Right lobe of liver (tissue), 6 donors: ENCODE results near the gene BCL6. TPM values are rescaled to one million over a fixed set of nuclear protein-coding genes. Genes with fewer than 3 reads are reported as not detected.

Experiments
- ATAC-seq, 4 donors: fragments of 200-7000 bp; cut with Tn5 transposase; one replicate each; pipeline ENCODE4 v1.9.1; 2020; ENCODE audit warnings: mild to moderate bottlenecking in 4 of 4, moderate library complexity in 4 of 4
- DNase-seq, 3 donors: peaks; one replicate each; pipeline ENCODE4 v3.0.0-alpha.2; 2020
- H3K27ac ChIP-seq, 3 donors: fragments of 200-600 bp; one replicate each; pipeline ENCODE4 v1.8.0; 2022
- H3K27me3 ChIP-seq, 2 donors: fragments of 200-600 bp; one replicate each; pipeline ENCODE4 v1.8.0; 2022
- H3K36me3 ChIP-seq, 4 donors: fragments of 200-600 bp; sonication (generic) in 1 of 4; one replicate each; pipeline versions ENCODE4 v1.5.1 to v1.8.0; 2017 to 2022; ENCODE audit warnings: control low read depth in 1 of 4
- H3K4me1 ChIP-seq, 4 donors: fragments of 200-600 bp; sonication (generic) in 1 of 4; one replicate each; pipeline versions ENCODE4 v1.5.1 to v1.8.0; 2017 to 2022; ENCODE audit warnings: control low read depth in 1 of 4
- H3K4me3 ChIP-seq, 3 donors: fragments of 200-600 bp; one replicate each; pipeline ENCODE4 v1.8.0; 2022
- H3K9me3 ChIP-seq, 4 donors: fragments of 200-600 bp; sonication (generic) in 1 of 4; one replicate each; pipeline versions ENCODE4 v1.5.1 to v1.8.0; 2017 to 2022; ENCODE audit warnings: control low read depth in 1 of 4
- CTCF ChIP-seq, 4 donors: fragments of 200-600 bp in 3 of 4; fragments of 450-650 bp in 1 of 4; IDR thresholded peaks; one replicate each; pipeline versions ENCODE4 v1.5.1 to v1.8.0; 2016 to 2022; ENCODE audit warnings: antibody characterized with exemption in 4 of 4, mild to moderate bottlenecking in 2 of 4
- POLR2A ChIP-seq: fragments of 450-650 bp; IDR thresholded peaks from one replicate; pipeline ENCODE4 v1.6.1; 2017; ENCODE audit warnings: antibody characterized with exemption, mild to moderate bottlenecking
- WGBS: methylation state at CpG from one replicate; pipeline ENCODE4 v1.1.6; 2018; ENCODE audit warnings: low coverage, low lambda C conversion rate; ENCODE audit not compliant: insufficient coverage; ENCODE audit errors: missing lambda C conversion rate; 5-methylcytosine and 5-hydroxymethylcytosine counted together
- intact Hi-C, 2 donors: fragments of 100-400 bp; cut with DNase I; formaldehyde crosslinking; loops; one replicate each; pipeline versions ENCODE4 v1.11.2 to v1.14.1; 2022
- total RNA-seq, 6 experiments: library from RNA; depleted of rRNA in 2 of 6; stranded (reverse); fragments of >200 nt in 2 of 6; fragmentation: NEBNext Ultra II Directional in 3 of 6; extraction: Animal tissue kit (Norgen Biotek cat#: 25700) in 3 of 6; gene quantifications; one replicate each; pipeline versions ENCODE4 v1.1.0 to v1.2.4, GENCODE V29; 2016 to 2023
- donor health status: DM: no; HTN: yes; CAD: no.
- donor health status: DM: no; HTN: no; CAD: no.
- donor health status: DM: no; HTN: no; CAD: no.
- donor health status: DM: no; HTN: yes; CAD: no.
- donor health status: DM: no; HTN: yes; CAD: no.

Gene BCL6
- total RNA-seq, 6 experiments from 2014 or later: 29.1 to 67.5 (median 41.8) TPM

GRCh38 chr3:187781001-187781400 lies 35.7 kb upstream of the BCL6 start:
- Histone ChIP-seq H3K9me3 (no peaks in the 10 kb centered on the region), H3K27me3 (no peaks in the 10 kb centered on the region), H3K4me1 (no peaks in the 10 kb centered on the region), H3K27ac (no peak overlapping the region), H3K36me3 (no peaks in the 10 kb centered on the region), H3K4me3 (no peak overlapping the region)
- DNase-seq (no peak), ATAC-seq (no peak)
- intact Hi-C loops: no loop called here
- WGBS: 75% methylated on average over 2 of the region's 2 CpGs
- TF ChIP-seq CTCF (IDR thresholded peaks at IDR 0.05): no peak
- TF ChIP-seq POLR2A: no peak

GRCh38 chr3:187778726-187779125 lies 33.5 kb upstream of the BCL6 start:
- DNase-seq: no peak
- no peaks in the 10 kb centered on the region for H3K27me3 ChIP-seq
- ATAC-seq: no peak
- intact Hi-C loops: no loop called here
- H3K36me3 ChIP-seq: no peaks in the 10 kb centered on the region
- TF ChIP-seq CTCF (IDR thresholded peaks at IDR 0.05) (no peak), POLR2A (no peak)
- no peak overlapping the region for H3K27ac ChIP-seq
- H3K9me3 ChIP-seq: no peaks in the 10 kb centered on the region
- no peaks in the 10 kb centered on the region for H3K4me1 ChIP-seq
- no peak overlapping the region for H3K4me3 ChIP-seq
- WGBS: 87% methylated on average over 2 of the region's 2 CpGs

- WGBS: 47% methylated on average over 5 of the region's 6 CpGs
- no peaks in the 10 kb centered on the region for H3K27me3 ChIP-seq
- peak overlapping the region in 1 of 3 donors; percentile 14 for H3K27ac ChIP-seq
- no peaks in the 10 kb centered on the region for H3K4me1 ChIP-seq
- TF ChIP-seq POLR2A: no peak
- no peak for TF ChIP-seq CTCF (IDR thresholded peaks at IDR 0.05)
- H3K4me3 ChIP-seq: no peak overlapping the region
- intact Hi-C loops: no loop called here
- no peaks in the 10 kb centered on the region for H3K9me3 ChIP-seq
- no peaks in the 10 kb centered on the region for H3K36me3 ChIP-seq
- peak; percentile 55 to 68 (median 56) for ATAC-seq
- no peak for DNase-seq
These were observed 32.2 kb upstream of the BCL6 start for GRCh38 chr3:187777331-187777941.

- 94% methylated on average over 1 of the region's 1 CpG for WGBS
- Histone ChIP-seq H3K4me1 (no peaks in the 10 kb centered on the region), H3K9me3 (no peaks in the 10 kb centered on the region), H3K27ac (no peak overlapping the region), H3K27me3 (no peaks in the 10 kb centered on the region), H3K4me3 (no peak overlapping the region), H3K36me3 (no peaks in the 10 kb centered on the region)
- TF ChIP-seq CTCF (IDR thresholded peaks at IDR 0.05): no peak
- TF ChIP-seq POLR2A: no peak
- intact Hi-C loops: no loop called here
- ATAC-seq (no peak), DNase-seq (no peak)
These were observed 30.3 kb upstream of the BCL6 start for GRCh38 chr3:187775549-187775948.
